Uterus (tissue), 2 donors: ENCODE measurements around the gene VWA3B.

Experiments used
- CTCF ChIP-seq, 4 experiments: fragments of 200-600 bp in 2 of 4; fragments of 450-650 bp in 2 of 4; sonication (generic) in 2 of 4; IDR thresholded peaks; one replicate each; pipeline ENCODE4 v1.5.1; 2016 to 2019; ENCODE audit warnings: antibody characterized with exemption in 4 of 4, mild to moderate bottlenecking in 2 of 4, moderate library complexity in 1 of 4
- POLR2A ChIP-seq, 2 donors: fragments of 450-650 bp; IDR thresholded peaks; one replicate each; pipeline ENCODE4 v1.6.1; 2016; ENCODE audit warnings: antibody characterized with exemption in 2 of 2, mild to moderate bottlenecking in 1 of 2, moderate library complexity in 1 of 2

GRCh38 chr2:98313492-98314250 is 226.7 kb downstream of the VWA3B start:
- no peak for TF ChIP-seq POLR2A (IDR thresholded peaks at IDR 0.05)
- TF ChIP-seq CTCF (IDR thresholded peaks at IDR 0.05) = no peak
